Measurements from ENCODE around the gene OBSCN. TPM values are rescaled to one million over a fixed set of nuclear protein-coding genes. Genes with fewer than 3 reads are reported as not detected.
"Not testable (repeated sequence)": the region's sequence is repeated elsewhere in the genome, so short reads cannot be mapped to it uniquely, and the experiment has no call there.

Gene OBSCN
- total and polyA plus RNA-seq, 12 donors: 176 to 639 (median 407) TPM

DNA sequence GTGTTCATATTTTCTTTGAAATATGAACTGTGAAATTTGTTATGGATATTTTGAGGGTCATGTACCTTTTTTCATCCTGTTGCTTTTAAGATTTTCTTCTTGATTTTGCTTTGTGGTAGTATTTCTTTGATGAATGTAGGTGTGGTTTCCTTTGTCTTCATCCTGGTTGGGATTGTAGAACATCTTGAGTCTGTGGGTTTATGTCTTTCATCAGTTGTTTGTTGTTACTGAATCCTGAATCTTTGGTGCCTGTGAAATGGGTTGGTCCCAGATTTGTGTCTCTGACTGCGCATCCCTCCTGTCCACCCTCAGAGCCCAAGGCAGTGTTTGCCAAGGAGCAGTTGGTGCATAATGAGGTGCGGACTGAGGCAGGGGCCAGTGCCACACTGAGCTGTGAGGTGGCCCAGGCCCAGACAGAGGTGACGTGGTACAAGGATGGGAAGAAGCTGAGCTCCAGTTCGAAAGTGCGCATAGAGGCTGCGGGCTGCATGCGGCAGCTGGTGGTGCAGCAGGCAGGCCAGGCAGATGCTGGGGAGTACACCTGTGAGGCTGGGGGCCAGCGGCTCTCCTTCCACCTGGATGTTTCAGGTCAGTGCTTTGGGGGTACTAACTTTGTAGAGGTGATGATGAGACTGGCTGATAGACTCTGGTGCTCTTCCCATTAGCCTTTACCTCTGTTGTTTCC, 38.5 kb downstream of the OBSCN start:
- peaks cover 0 to 57% (median 12%) of the 10 kb centered on the region in 11 donors for H3K9me3 ChIP-seq
- peaks cover 0 to 100% (median 44%) of the 10 kb centered on the region in 9 donors for H3K36me3 ChIP-seq
- WGBS, 2 donors: 96 to 99% methylated on average over 8 of the region's 8 CpGs
- TF ChIP-seq, protein P1, sequence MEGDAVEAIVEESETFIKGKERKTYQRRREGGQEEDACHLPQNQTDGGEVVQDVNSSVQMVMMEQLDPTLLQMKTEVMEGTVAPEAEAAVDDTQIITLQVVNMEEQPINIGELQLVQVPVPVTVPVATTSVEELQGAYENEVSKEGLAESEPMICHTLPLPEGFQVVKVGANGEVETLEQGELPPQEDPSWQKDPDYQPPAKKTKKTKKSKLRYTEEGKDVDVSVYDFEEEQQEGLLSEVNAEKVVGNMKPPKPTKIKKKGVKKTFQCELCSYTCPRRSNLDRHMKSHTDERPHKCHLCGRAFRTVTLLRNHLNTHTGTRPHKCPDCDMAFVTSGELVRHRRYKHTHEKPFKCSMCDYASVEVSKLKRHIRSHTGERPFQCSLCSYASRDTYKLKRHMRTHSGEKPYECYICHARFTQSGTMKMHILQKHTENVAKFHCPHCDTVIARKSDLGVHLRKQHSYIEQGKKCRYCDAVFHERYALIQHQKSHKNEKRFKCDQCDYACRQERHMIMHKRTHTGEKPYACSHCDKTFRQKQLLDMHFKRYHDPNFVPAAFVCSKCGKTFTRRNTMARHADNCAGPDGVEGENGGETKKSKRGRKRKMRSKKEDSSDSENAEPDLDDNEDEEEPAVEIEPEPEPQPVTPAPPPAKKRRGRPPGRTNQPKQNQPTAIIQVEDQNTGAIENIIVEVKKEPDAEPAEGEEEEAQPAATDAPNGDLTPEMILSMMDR (IDR thresholded peaks at IDR 0.05): no peak
- no peak overlapping the region for H3K4me3 ChIP-seq
- no peaks in the 10 kb centered on the region for H3K4me1 ChIP-seq
- no peak overlapping the region for H3K27ac ChIP-seq
- DNase-seq (no peak), ATAC-seq (peak in 1 of 8 donors; percentile 33)
- no peaks in the 10 kb centered on the region for H3K27me3 ChIP-seq
- intact Hi-C loops (cut with DNase I): no loop called here

DNA sequence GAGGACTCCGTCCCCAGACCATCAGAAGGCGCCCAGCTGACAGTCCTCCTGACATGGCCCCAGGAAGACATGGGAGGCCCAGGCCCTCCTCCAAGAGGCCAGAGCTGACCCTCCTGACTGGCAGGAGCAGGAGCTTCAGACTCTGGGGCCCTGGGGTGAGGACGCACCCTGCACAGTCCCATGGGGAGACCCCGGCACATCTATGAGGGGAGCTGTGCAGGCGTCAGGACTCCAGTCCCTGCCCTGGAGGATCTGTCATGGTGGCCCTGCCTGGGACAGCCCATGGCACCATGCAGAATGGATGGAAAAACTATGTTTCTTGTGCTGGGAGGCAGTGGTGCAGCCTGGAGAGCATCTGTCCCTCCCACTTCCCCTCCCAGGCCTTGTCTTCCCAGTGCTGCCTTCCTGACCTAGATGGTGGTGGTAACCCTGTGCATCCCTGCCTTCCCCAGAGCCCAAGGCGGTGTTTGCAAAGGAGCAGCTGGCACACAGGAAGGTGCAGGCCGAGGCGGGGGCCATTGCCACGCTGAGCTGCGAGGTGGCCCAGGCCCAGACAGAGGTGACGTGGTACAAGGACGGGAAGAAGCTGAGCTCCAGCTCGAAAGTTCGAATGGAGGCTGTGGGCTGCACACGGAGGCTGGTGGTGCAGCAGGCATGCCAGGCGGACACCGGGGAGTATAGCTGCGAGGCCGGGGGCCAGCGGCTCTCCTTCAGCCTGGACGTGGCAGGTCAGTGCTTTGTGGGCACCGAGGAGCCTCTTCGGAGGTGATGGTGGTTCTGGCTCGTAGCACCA, 41.9 kb downstream of the OBSCN start:
- Histone ChIP-seq H3K36me3 (peaks cover 0 to 94% (median 22%) of the 10 kb centered on the region in 9 donors), H3K27me3 (no peaks in the 10 kb centered on the region), H3K4me3 (no peak overlapping the region), H3K27ac (no peak overlapping the region), H3K9me3 (peaks cover 0 to 23% (median 6%) of the 10 kb centered on the region in 11 donors), H3K4me1 (peaks cover 0 to 5% (median 0%) of the 10 kb centered on the region in 9 donors)
- DNase-seq: no peak
- peak in 4 of 8 donors; percentile 22 to 63 (median 26) for ATAC-seq
- whole genome bisulfite sequencing, 2 donors: 94 to 95% methylated on average over 24 of the region's 24 CpGs
- intact Hi-C loops (cut with DNase I): no loop called here
- TF ChIP-seq, protein P1 (IDR thresholded peaks at IDR 0.05): no peak

DNA sequence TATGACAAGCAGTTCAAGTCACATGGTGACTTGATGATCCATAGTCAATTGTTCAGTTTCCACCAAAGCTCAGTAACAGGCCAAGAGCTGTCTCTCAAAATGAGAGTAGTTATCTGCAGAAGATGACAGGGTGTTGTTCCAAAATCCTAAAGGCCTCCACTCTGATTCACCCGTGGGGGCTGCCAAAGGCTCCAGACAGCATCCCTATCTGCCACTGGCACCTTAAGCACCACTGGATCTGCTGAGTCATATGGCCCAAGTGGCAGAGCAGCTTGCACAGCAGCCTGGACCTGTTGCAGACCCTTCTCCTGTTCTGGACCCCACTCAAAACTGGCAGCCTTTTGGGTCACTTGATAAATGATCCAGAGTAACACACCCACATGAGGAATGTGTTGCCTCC, 44.6 kb downstream of the OBSCN start:
- H3K4me1 ChIP-seq; H3K27me3 ChIP-seq; H3K27ac ChIP-seq; DNase-seq; intact Hi-C loops (cut with DNase I); H3K9me3 ChIP-seq; H3K4me3 ChIP-seq: not testable (repeated sequence)
- peaks cover 0 to 92% (median 6%) of the 10 kb centered on the region in 9 donors for H3K36me3 ChIP-seq
- peak in 1 of 8 donors; percentile 59 for ATAC-seq
- WGBS, 2 donors: 30 to 38% methylated on average over 1 of the region's 1 CpG

DNA sequence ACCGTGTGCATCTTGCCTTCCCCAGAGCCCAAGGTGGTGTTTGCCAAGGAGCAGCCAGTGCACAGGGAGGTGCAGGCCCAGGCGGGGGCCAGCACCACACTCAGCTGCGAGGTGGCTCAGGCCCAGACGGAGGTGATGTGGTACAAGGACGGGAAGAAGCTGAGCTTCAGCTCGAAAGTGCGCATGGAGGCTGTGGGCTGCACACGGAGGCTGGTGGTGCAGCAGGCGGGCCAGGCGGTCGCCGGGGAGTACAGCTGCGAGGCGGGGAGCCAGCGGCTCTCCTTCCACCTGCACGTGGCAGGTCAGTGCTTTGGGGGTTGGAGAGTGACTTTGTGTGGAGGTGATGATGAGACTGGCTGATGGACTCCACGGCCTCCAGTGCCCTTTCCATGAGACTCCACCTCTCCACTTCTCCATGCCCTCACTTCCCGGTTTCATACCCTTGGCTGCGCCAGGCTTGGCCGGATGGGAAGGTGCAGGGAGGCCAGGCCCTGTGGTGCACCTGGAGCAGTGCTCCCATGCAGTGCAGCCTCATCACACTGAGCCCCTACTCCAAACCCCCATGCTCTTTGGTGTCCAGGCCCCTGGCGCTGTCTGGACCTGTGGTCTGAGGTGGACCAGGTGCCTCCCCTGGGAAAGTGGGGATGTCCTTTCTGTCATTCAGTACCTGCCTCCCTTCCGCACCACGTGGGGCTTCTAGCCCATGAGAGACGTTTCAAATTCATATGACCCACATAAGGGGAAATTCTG, 49.0 kb downstream of the OBSCN start:
- DNase-seq: no peak
- peaks cover 0 to 23% (median 0%) of the 10 kb centered on the region in 11 donors for H3K9me3 ChIP-seq
- ATAC-seq: peak in 6 of 8 donors; percentile 7 to 51 (median 26)

More for the DNA sequence above, 49.0 kb downstream of the OBSCN start:
- TF ChIP-seq, protein P1 (IDR thresholded peaks at IDR 0.05): no peak
- H3K4me3 ChIP-seq: no peak overlapping the region
- peaks cover 0 to 91% (median 12%) of the 10 kb centered on the region in 9 donors for H3K36me3 ChIP-seq
- 91 to 92% methylated on average over 24 of the region's 24 CpGs for WGBS, 2 donors
- H3K27me3 ChIP-seq: no peaks in the 10 kb centered on the region
- H3K4me1 ChIP-seq: peaks cover 0 to 5% (median 0%) of the 10 kb centered on the region in 9 donors
- intact Hi-C loops (cut with DNase I): no loop called here
- H3K27ac ChIP-seq: no peak overlapping the region
